OCI-LY7 (cell line): ENCODE measurements around the gene PRSS3. TPM values are rescaled to one million over a fixed set of nuclear protein-coding genes. Genes with fewer than 3 reads are reported as not detected.
"Not testable (repeated sequence)": the region's sequence is repeated elsewhere in the genome, so short reads cannot be mapped to it uniquely, and the experiment has no call there.

Experiments used
- Bru-seq: library from RNA; stranded (reverse); fragments of 400-500 nt; gene quantifications from one replicate; lab custom pipeline; 2021; lab: Mats Ljungman, UMichigan
- BruChase-seq, 2 experiments: library from RNA; stranded (reverse); fragments of 400-500 nt; gene quantifications; one replicate each; lab custom pipeline; 2021; lab: Mats Ljungman, UMichigan
- BruUV-seq: library from RNA; stranded (reverse); fragments of 400-500 nt; replicated peaks from 2 replicates; lab custom pipeline; 2021; lab: Mats Ljungman, UMichigan
- CTCF ChIA-PET: fragments of 300-600 bp; sonication (Branson Sonifier 250); formaldehyde crosslinking; loops from one replicate; lab custom pipeline; 2022; ENCODE audit warnings: antibody characterized with exemption; ENCODE audit not compliant: unreplicated experiment; lab: Charles Lee
- POLR2A ChIA-PET: fragments of 300-600 bp; sonication (Branson Sonifier 250); formaldehyde crosslinking; loops from one replicate; lab custom pipeline; 2022; ENCODE audit warnings: antibody characterized with exemption; lab: Charles Lee
- DNase-seq: peaks from one replicate; pipeline ENCODE4 v3.0.0-alpha.2; 2015; ENCODE audit warnings: low spot score
- H2AFZ ChIP-seq: fragments of 200-600 bp; sonication (generic), shearing (Covaris generic); 2 replicates; pipeline ENCODE4 v1.6.1; 2014; ENCODE audit warnings: mild to moderate bottlenecking, antibody characterized with exemption, low read length, moderate library complexity
- H3K27ac ChIP-seq: fragments of 200-600 bp; sonication (generic); 2 replicates; pipeline ENCODE4 v1.5.1; 2014; ENCODE audit warnings: mixed run types, low read depth, mild to moderate bottlenecking, moderate library complexity, low read length, inconsistent platforms; ENCODE audit not compliant: poor library complexity, severe bottlenecking
- H3K36me3 ChIP-seq: fragments of 200-600 bp; sonication (generic); 2 replicates; pipeline ENCODE4 v1.6.1; 2014; ENCODE audit warnings: mild to moderate bottlenecking, antibody characterized with exemption, low read length, moderate library complexity, mixed read lengths; ENCODE audit not compliant: insufficient read depth
- H3K4me1 ChIP-seq: fragments of 200-600 bp; sonication (generic); 2 replicates; pipeline ENCODE4 v1.5.1; 2014; ENCODE audit warnings: mild to moderate bottlenecking, low read length; ENCODE audit not compliant: insufficient read depth, poor library complexity, severe bottlenecking
- H3K4me2 ChIP-seq: fragments of 200-600 bp; sonication (generic); 2 replicates; pipeline ENCODE4 v1.6.1; 2014; ENCODE audit warnings: mild to moderate bottlenecking, low read length
- H3K4me3 ChIP-seq: fragments of 200-600 bp; sonication (generic); 2 replicates; pipeline ENCODE4 v1.5.1; 2014; ENCODE audit warnings: mild to moderate bottlenecking, low read depth, low read length; ENCODE audit not compliant: poor library complexity, severe bottlenecking
- H3K79me2 ChIP-seq: fragments of 200-600 bp; sonication (generic); 2 replicates; pipeline ENCODE4 v1.6.1; 2016; ENCODE audit warnings: low read depth, mild to moderate bottlenecking, low read length, moderate library complexity, mixed read lengths; ENCODE audit not compliant: insufficient read depth
- H3K9me2 ChIP-seq: fragments of 200-600 bp; sonication (generic); 2 replicates; pipeline ENCODE4 v1.6.1; 2016; ENCODE audit warnings: mild to moderate bottlenecking, low read length, mixed read lengths; ENCODE audit not compliant: insufficient read depth
- H3K9me3 ChIP-seq: fragments of 200-600 bp; sonication (generic); 2 replicates; pipeline ENCODE4 v1.6.1; 2014; ENCODE audit warnings: mild to moderate bottlenecking, mixed run types, low read length, mixed read lengths
- H4K20me1 ChIP-seq: fragments of 200-600 bp; sonication (generic); 2 replicates; pipeline ENCODE4 v1.6.1; 2014; ENCODE audit warnings: mild to moderate bottlenecking, antibody characterized with exemption, low read length, moderate library complexity, mixed read lengths; ENCODE audit not compliant: insufficient read depth
- EZH2phosphoT487 ChIP-seq: fragments of 200-600 bp; sonication (generic); IDR thresholded peaks from 2 replicates; pipeline ENCODE4 v1.6.1; 2018; ENCODE audit warnings: low read depth, borderline replicate concordance, mild to moderate bottlenecking, mixed run types, antibody characterized with exemption, low read length, moderate library complexity, mixed read lengths
- intact Hi-C: fragments of 100-400 bp; cut with micrococcal nuclease; formaldehyde crosslinking; loops from one replicate; pipeline ENCODE4 v1.10.0; 2022; ENCODE audit not compliant: unreplicated experiment
- long read RNA-seq: library from polyadenylated mRNA; stranded (forward); transcript quantifications from one replicate; pipeline ENCODE4 v2.0.0, GENCODE V29; 2022
- total RNA-seq, 2 experiments: library from RNA; depleted of rRNA in 1 of 2; stranded (reverse); fragments of >200 nt in 1 of 2; shearing (Covaris generic) in 1 of 2; gene quantifications; 2 replicates each; pipeline ENCODE4 v1.2.3, GENCODE V29; 2014 to 2022
- TF ChIP-seq, protein P1 (sequence below): fragments of 200-600 bp; sonication (generic); conservative IDR thresholded peaks from 2 replicates; pipeline ENCODE4 v1.5.1; 2014; ENCODE audit warnings: mild to moderate bottlenecking, antibody characterized with exemption, low read length, moderate library complexity, mixed read lengths

Gene PRSS3
- total RNA-seq (2014; rRNA removed; shearing (Covaris generic)) (not detected in 2 replicates), total RNA-seq (2022) (not detected in 2 replicates), Bru-seq, nascent RNA (percentile 9 among the genes with signal in this experiment), BruChase-seq, experiment 1, labeled RNA remaining after a 6-hour chase (percentile 7 among the genes with signal in this experiment), BruChase-seq, experiment 2, labeled RNA remaining after a 2-hour chase (percentile 11 among the genes with signal in this experiment)
- long read RNA-seq, partial matches to known transcripts: 0 of 2 reads
- long read RNA-seq, other reads (novel, unspliced or antisense): 2 of 2 reads

DNA sequence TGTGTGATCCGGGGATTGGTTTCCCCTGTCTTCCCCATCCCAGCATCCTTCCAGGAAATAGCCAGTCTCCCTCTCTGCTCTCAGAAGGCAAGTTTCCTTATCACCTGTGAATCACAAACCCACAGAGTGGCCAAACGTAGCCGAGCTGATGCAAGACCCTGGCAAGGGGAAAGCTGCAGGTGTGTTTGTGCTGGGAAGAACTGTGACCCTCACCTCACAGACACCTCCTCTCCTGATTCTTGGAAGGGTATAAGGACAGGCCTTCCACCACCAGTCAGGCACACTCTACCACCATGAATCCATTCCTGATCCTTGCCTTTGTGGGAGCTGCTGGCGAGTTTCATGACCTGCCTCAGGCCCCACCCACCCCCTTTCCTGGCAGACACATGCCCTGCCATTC, at the start of gene PRSS3:
PRSS3 (plus strand) TSS at position 281 of the 400 bp plus-strand sequence; CDS start at position 294, 13 bp downstream.
- no peaks in the 10 kb centered on the region for H3K36me3 ChIP-seq
- no peaks in the 10 kb centered on the region for H3K4me1 ChIP-seq
- H3K27ac ChIP-seq: no peak within 1 kb of the TSS
- TF ChIP-seq, protein P1, sequence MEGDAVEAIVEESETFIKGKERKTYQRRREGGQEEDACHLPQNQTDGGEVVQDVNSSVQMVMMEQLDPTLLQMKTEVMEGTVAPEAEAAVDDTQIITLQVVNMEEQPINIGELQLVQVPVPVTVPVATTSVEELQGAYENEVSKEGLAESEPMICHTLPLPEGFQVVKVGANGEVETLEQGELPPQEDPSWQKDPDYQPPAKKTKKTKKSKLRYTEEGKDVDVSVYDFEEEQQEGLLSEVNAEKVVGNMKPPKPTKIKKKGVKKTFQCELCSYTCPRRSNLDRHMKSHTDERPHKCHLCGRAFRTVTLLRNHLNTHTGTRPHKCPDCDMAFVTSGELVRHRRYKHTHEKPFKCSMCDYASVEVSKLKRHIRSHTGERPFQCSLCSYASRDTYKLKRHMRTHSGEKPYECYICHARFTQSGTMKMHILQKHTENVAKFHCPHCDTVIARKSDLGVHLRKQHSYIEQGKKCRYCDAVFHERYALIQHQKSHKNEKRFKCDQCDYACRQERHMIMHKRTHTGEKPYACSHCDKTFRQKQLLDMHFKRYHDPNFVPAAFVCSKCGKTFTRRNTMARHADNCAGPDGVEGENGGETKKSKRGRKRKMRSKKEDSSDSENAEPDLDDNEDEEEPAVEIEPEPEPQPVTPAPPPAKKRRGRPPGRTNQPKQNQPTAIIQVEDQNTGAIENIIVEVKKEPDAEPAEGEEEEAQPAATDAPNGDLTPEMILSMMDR: no peak
- TF ChIP-seq EZH2phosphoT487: no peak
- H3K9me2 ChIP-seq: no peaks in the 10 kb centered on the region
- no peak within 1 kb of the TSS for H2AFZ ChIP-seq
- BruUV-seq: no TSS peak
- ChIA-PET CTCF (no interaction called here), POLR2A (interaction anchor here (0.6 kb wide), 1 partner anchor 19 kb away, joined by 5 read pairs; no protein-coding TSS in a partner anchor)
- DNase-seq: no peak
- H3K9me3 ChIP-seq: no peaks in the 10 kb centered on the region
- no peaks in the 10 kb centered on the region for H4K20me1 ChIP-seq
- H3K79me2 ChIP-seq: no peaks in the 10 kb centered on the region
- intact Hi-C loops: no loop called here
- no peak within 1 kb of the TSS for H3K4me2 ChIP-seq
- no peak within 1 kb of the TSS for H3K4me3 ChIP-seq

DNA sequence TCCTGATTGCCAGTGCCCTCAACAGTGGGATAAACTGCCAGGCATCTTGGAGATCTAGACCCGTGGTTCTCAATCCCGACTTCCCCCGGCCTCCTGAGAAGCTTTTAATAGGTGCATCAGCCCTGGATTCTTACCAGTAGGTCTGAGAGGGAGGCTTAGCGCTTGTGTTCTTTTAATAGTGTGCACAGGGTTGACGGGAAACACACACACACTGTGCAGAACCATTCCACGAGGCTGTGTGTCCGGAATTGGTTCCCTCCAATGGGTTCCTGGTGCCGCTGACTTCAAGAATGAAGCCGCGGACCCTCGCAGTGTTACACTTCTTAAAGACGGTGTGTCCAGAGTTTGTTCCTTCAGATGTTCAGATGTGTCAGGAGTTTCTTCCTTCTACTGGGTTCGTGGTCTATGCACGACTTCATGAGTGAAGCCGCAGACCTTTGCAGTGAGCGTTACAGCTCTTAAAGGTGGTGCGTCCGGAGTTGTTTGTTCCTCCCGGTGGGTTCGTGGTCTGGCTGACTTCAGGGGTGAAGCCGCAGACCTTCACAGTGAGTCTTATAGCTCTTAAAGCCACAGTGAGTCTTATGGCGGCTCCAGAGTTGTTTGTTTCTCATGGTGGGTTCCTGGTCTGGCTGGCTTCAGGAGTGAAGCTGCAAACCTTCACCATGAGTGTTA, 46.6 kb upstream of the PRSS3 start:
- Histone ChIP-seq H3K4me3 (no peak overlapping the region), H3K9me3 (no peaks in the 10 kb centered on the region), H4K20me1 (no peaks in the 10 kb centered on the region), H3K79me2 (no peaks in the 10 kb centered on the region), H3K36me3 (no peaks in the 10 kb centered on the region), H3K27ac (no peak overlapping the region), H2AFZ (no peak overlapping the region), H3K4me1 (no peaks in the 10 kb centered on the region), H3K4me2 (no peak overlapping the region), H3K9me2 (no peaks in the 10 kb centered on the region)
- TF ChIP-seq, protein P1: no peak
- no peak for TF ChIP-seq EZH2phosphoT487
- intact Hi-C loops: no loop called here
- POLR2A ChIA-PET: no interaction called here
- CTCF ChIA-PET: interaction anchor here (0.9 kb wide), 1 partner anchor 11 kb away, joined by 3 read pairs; no protein-coding TSS in a partner anchor
- DNase-seq: no peak
- BruUV-seq: no TSS peak

DNA sequence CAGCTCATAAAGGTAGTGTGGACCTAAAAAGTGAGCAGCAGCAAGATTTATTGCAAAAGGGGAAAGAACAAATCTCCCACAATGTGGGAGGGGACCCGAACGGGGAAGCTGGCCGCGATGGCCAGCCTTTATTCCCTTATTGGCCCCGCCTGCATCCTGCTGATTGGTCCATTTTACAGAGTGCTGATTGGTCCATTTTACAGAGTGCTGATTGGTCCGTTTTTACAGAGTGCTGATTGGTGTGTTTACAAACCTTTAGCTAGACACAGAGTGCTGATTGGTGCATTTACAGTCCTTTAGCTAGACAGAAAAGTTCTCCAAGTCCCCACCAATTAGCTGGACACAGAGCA, 46.1 kb upstream of the PRSS3 start:
- POLR2A ChIA-PET: interaction anchor here (0.6 kb wide), 1 partner anchor 34 kb away, joined by 7 read pairs; no protein-coding TSS in a partner anchor
- CTCF ChIA-PET: interaction anchor here (0.9 kb wide), 1 partner anchor 11 kb away, joined by 3 read pairs; no protein-coding TSS in a partner anchor
- not testable (repeated sequence) for H3K27ac ChIP-seq

More for the DNA sequence above, 46.1 kb upstream of the PRSS3 start:
- intact Hi-C loops, H3K4me2 ChIP-seq, H3K4me3 ChIP-seq, H4K20me1 ChIP-seq, BruUV-seq, H3K9me3 ChIP-seq, H2AFZ ChIP-seq, H3K9me2 ChIP-seq, H3K79me2 ChIP-seq, H3K36me3 ChIP-seq, H3K4me1 ChIP-seq, DNase-seq: not testable (repeated sequence)
